ENCODE results near the gene MYEOV. TPM values are rescaled to one million over a fixed set of nuclear protein-coding genes. Genes with fewer than 3 reads are reported as not detected.

Gene MYEOV
- total and polyA plus RNA-seq, 2 of the 8 experiments (the other 6 are each of a cell fraction or from before 2014, with no cell fraction given): 0.44 to 0.67 TPM

DNA sequence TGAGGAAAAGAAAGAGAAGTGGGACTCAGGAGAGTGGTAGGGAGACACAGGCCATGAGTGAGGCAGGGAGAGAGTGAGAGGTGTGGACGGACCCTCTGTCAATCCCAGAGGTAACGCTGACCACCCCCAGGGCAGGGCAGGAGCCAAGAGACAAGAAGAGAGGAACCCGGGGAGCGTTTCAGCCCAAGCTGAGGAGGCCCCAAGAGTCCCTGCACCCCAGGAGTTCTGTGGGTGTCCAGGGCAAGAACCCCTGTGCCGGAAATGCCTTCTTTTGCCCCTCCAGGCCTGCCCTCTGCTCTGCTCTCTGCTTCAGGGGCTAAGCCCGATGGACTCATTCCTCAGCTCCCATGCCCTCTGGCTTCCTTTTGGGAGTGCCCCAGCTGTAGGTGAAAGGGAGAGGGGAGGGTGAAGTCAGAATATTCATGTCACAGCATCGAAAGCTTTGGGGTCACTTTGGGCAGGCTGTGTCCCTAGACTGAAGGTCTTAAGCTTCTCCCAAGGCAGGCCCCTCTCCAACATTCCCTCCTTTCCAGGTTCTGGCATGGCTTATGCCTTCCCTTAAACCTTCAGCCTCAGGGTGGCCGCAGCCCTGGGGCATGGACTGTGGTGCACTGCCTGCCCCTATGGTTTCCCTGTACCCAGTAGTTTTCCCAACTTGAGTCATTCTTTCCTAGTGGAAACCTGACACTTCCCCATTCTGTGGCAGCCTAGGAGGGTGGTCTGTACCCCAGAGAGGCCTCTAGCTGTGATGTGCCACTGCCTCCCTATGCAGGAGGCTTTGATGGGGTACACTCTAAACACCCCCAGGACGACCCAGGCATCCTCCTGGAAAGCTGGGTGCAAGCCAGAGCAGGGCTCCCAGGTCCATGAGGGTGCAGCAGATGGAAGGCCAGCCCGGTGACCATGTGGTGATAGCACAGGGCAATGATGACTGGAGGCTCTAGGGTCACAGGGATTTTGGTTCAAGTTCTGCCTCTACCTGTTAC, 27.1 kb downstream of the MYEOV start:
- Histone ChIP-seq H3K27me3 (replicated peaks in 1 of 4; ENCODE audit: control insufficient read depth in 3 of 4, extremely low read depth in 1 of 4, insufficient read depth in 3 of 4, low read length in 3 of 4) (0 out of 7 replicates have a peak, but pooled peaks cover 0 to 2% (median 0%) of the 10 kb centered on the region in 4 experiments), H3K4me3 (ENCODE audit: extremely low read depth in 1 of 4, insufficient read depth in 2 of 4, low read depth in 3 of 4, low read length in 4 of 4) (no peak overlapping the region), H3K79me2 (ENCODE audit: control insufficient read depth in 1 of 2, insufficient read depth in 2 of 2, low read length in 2 of 2) (no peaks in the 10 kb centered on the region), H3K14ac (ENCODE audit: insufficient read length) (no peak overlapping the region), H3K56ac (replicated peaks; ENCODE audit: insufficient read length, low read depth, low read length) (no peak overlapping the region), H2BK5ac (ENCODE audit: low read depth, low read length) (peak overlapping the region; percentile 24; the same call in 1 of the 2 replicates), H2AFZ (ENCODE audit: low read length) (no peak overlapping the region), H3K4me2 (ENCODE audit: insufficient read depth in 1 of 2, low read depth in 2 of 2, low read length in 2 of 2) (no peak overlapping the region), H4K8ac (ENCODE audit: extremely low read depth, insufficient read depth, low read length) (peak overlapping the region; percentile 82; the same call in 1 of the 2 replicates), H4K5ac (ENCODE audit: insufficient read length, low read depth, low read length) (no peak overlapping the region), H3K4ac (replicated peaks; ENCODE audit: insufficient read length, low read depth, low read length) (no peak overlapping the region), H3K36me3 (ENCODE audit: control insufficient read depth in 2 of 4, insufficient read depth in 4 of 4, low read length in 3 of 4) (no peaks in the 10 kb centered on the region), H2AK5ac (ENCODE audit: low read depth, low read length) (no peak overlapping the region), H2BK12ac (ENCODE audit: low read depth, low read length) (no peak overlapping the region; the same call in 1 of the 2 replicates), H3K9me3 (ENCODE audit: insufficient read depth in 2 of 2, low read depth in 1 of 2, low read length in 1 of 2) (peaks cover 0 to 3% of the 10 kb centered on the region in 2 experiments; a peak in 2 of 4 replicates), H3K18ac (ENCODE audit: extremely low read depth, low read length) (no peak overlapping the region), H4K91ac (replicated peaks; ENCODE audit: insufficient read length, low read length) (no peak overlapping the region), H3K4me1 (replicated peaks in 1 of 4; ENCODE audit: control insufficient read depth in 3 of 4, insufficient read depth in 4 of 4, low read length in 3 of 4) (peaks cover 0 to 5% (median 1%) of the 10 kb centered on the region in 4 experiments; a peak in 2 of 7 replicates), H2BK15ac (ENCODE audit: low read length) (no peak overlapping the region), H4K20me1 (replicated peaks in 1 of 2; ENCODE audit: control insufficient read depth in 1 of 2, insufficient read depth in 2 of 2, low read length in 2 of 2) (peaks cover 0 to 5% of the 10 kb centered on the region in 2 experiments), H3K9ac (replicated peaks in 1 of 4; ENCODE audit: extremely low read depth in 1 of 4, low read depth in 3 of 4, low read length in 3 of 4) (no peak overlapping the region), H2BK20ac (ENCODE audit: low read length) (no peak overlapping the region), H2BK120ac (replicated peaks; ENCODE audit: low read depth, low read length) (no peak overlapping the region), H3K27ac (ENCODE audit: low read depth, low read length) (no peak overlapping the region), H3K23me2 (ENCODE audit: low read depth, low read length) (peaks cover 30% of the 10 kb centered on the region; the same call in 1 of the 2 replicates), H3K79me1 (ENCODE audit: low read depth, low read length) (no peaks in the 10 kb centered on the region), H3K23ac (ENCODE audit: insufficient read length) (no peak overlapping the region)
- WGBS, 2 experiments (ENCODE audit: extremely low coverage in 1 of 2, insufficient coverage in 1 of 2, insufficient read length in 1 of 2, insufficient replicate concordance in 2 of 2, low coverage in 1 of 2, low lambda C conversion rate in 2 of 2, missing lambda C conversion rate in 1 of 2): 76% methylated on average over 9 of the region's 10 CpGs; no CpG with 5 or more reads in 1 of the 2 experiments
- no peak for DNase-seq (ENCODE audit: low read depth in 1 of 2, low spot score in 2 of 2)
- FAIRE-seq: no peak
- ChIA-PET CTCF (ENCODE audit: partially characterized antibody) (no interaction called here), POLR2A (ENCODE audit: partially characterized antibody) (no interaction called here)
- TF ChIP-seq POLR2A (IDR thresholded peaks at IDR 0.05; ENCODE audit: control extremely low read depth in 1 of 2, low read depth in 2 of 2, low read length in 2 of 2) (no peak), EP300 (IDR thresholded peaks at IDR 0.05; ENCODE audit: borderline replicate concordance in 1 of 2, low read depth in 2 of 2, low read length in 2 of 2) (no peak), KDM4A (IDR thresholded peaks at IDR 0.05; ENCODE audit: low read depth, low read length, severe bottlenecking) (no peak), CREB1 (IDR thresholded peaks at IDR 0.05) (no peak), HDAC6 (IDR thresholded peaks at IDR 0.05; ENCODE audit: low read depth, low read length) (no peak), GTF2F1 (IDR thresholded peaks at IDR 0.05; ENCODE audit: borderline replicate concordance, low read depth, low read length) (no peak), KDM5A (IDR thresholded peaks at IDR 0.05; ENCODE audit: low read length) (no peak), TEAD4 (IDR thresholded peaks at IDR 0.05; ENCODE audit: low read depth, low read length) (no peak)
- TF ChIP-seq, protein P1, sequence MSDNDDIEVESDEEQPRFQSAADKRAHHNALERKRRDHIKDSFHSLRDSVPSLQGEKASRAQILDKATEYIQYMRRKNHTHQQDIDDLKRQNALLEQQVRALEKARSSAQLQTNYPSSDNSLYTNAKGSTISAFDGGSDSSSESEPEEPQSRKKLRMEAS (IDR thresholded peaks at IDR 0.05): no peak
- TF ChIP-seq, protein P2, sequence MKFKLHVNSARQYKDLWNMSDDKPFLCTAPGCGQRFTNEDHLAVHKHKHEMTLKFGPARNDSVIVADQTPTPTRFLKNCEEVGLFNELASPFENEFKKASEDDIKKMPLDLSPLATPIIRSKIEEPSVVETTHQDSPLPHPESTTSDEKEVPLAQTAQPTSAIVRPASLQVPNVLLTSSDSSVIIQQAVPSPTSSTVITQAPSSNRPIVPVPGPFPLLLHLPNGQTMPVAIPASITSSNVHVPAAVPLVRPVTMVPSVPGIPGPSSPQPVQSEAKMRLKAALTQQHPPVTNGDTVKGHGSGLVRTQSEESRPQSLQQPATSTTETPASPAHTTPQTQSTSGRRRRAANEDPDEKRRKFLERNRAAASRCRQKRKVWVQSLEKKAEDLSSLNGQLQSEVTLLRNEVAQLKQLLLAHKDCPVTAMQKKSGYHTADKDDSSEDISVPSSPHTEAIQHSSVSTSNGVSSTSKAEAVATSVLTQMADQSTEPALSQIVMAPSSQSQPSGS (IDR thresholded peaks at IDR 0.05; ENCODE audit: low read length): no peak

Data from H1 (cell line).